Measurements from ENCODE around the gene PTK6.

The PTK6 gene

GRCh38 chr20:63495741-63496595, 41.2 kb downstream of the PTK6 start:
- Histone ChIP-seq H3K79me2 (ENCODE audit: insufficient read depth, low read length) (no peaks in the 10 kb centered on the region), H3K4me3 (ENCODE audit: low read depth, low read length, poor library complexity, severe bottlenecking) (no peak overlapping the region), H3K4me2 (ENCODE audit: low read length) (no peak overlapping the region), H3K9ac (ENCODE audit: low read length) (no peak overlapping the region), H3K27ac (ENCODE audit: low read depth, low read length, poor library complexity, severe bottlenecking) (no peak overlapping the region), H3K9me3 (ENCODE audit: low read length) (no peaks in the 10 kb centered on the region), H3F3A (ENCODE audit: insufficient read depth, low read length) (no peaks in the 10 kb centered on the region), H3K27me3 (ENCODE audit: insufficient read depth, low read length) (no peaks in the 10 kb centered on the region; the same call in 1 of the 2 replicates), H3K9me2 (ENCODE audit: low read depth, low read length) (no peaks in the 10 kb centered on the region), H4K20me1 (ENCODE audit: insufficient read depth, low read length) (no peaks in the 10 kb centered on the region), H3K4me1 (ENCODE audit: insufficient read depth, low read length, severe bottlenecking) (no peaks in the 10 kb centered on the region), H3K36me3 (ENCODE audit: insufficient read depth, low read length) (no peaks in the 10 kb centered on the region), H2AFZ (ENCODE audit: low read length) (no peak overlapping the region)
- TF ChIP-seq CTCF (IDR thresholded peaks at IDR 0.05; ENCODE audit: low read length) (peak; percentile 86), EZH2 (IDR thresholded peaks at IDR 0.05; ENCODE audit: borderline replicate concordance, low read length) (no peak)

GRCh38 chr20:63495167-63495720, 41.9 kb downstream of the PTK6 start:
- H3K27me3 ChIP-seq (ENCODE audit: insufficient read depth, low read length): no peaks in the 10 kb centered on the region; the same call in 1 of the 2 replicates
- no peak overlapping the region for H3K9ac ChIP-seq (ENCODE audit: low read length)

More at GRCh38 chr20:63495167-63495720, 41.9 kb downstream of the PTK6 start:
- Histone ChIP-seq H3K27ac (ENCODE audit: low read depth, low read length, poor library complexity, severe bottlenecking) (no peak overlapping the region), H4K20me1 (ENCODE audit: insufficient read depth, low read length) (no peaks in the 10 kb centered on the region), H3F3A (ENCODE audit: insufficient read depth, low read length) (no peaks in the 10 kb centered on the region), H3K9me3 (ENCODE audit: low read length) (no peaks in the 10 kb centered on the region), H3K4me2 (ENCODE audit: low read length) (no peak overlapping the region), H3K4me1 (ENCODE audit: insufficient read depth, low read length, severe bottlenecking) (no peaks in the 10 kb centered on the region), H3K4me3 (ENCODE audit: low read depth, low read length, poor library complexity, severe bottlenecking) (no peak overlapping the region), H3K79me2 (ENCODE audit: insufficient read depth, low read length) (no peaks in the 10 kb centered on the region), H3K9me2 (ENCODE audit: low read depth, low read length) (no peaks in the 10 kb centered on the region), H2AFZ (ENCODE audit: low read length) (no peak overlapping the region), H3K36me3 (ENCODE audit: insufficient read depth, low read length) (no peaks in the 10 kb centered on the region)
- TF ChIP-seq CTCF (IDR thresholded peaks at IDR 0.05; ENCODE audit: low read length): no peak
- no peak for TF ChIP-seq EZH2 (IDR thresholded peaks at IDR 0.05; ENCODE audit: borderline replicate concordance, low read length)
